OCI-LY3 (cell line): ENCODE data around the gene CWF19L2.

Experiments used
- CTCF ChIP-seq: fragments of 200-600, 300-600 bp; sonication (generic); IDR thresholded peaks from 2 replicates; pipeline ENCODE4 v1.5.1; 2014; ENCODE audit warnings: antibody characterized with exemption, low read length, low read depth
- EZH2phosphoT487 ChIP-seq: fragments of 200-600 bp; shearing (Covaris generic); IDR thresholded peaks from 2 replicates; pipeline ENCODE4 v1.6.1; 2018; ENCODE audit warnings: antibody characterized with exemption, mixed run types, low read depth

GRCh38 chr11:107413352-107413751, 44.3 kb downstream of the CWF19L2 start:
- TF ChIP-seq CTCF (no peak), EZH2phosphoT487 (no peak)
